K562 (cell line): ENCODE data around the gene LDB2. TPM values are rescaled to one million over a fixed set of nuclear protein-coding genes. Genes with fewer than 3 reads are reported as not detected.

ENCODE experiments used
- ATAC-seq: fragments of 200-7000 bp; cut with Tn5 transposase; 3 replicates; pipeline ENCODE4 v1.9.1; 2020; ENCODE audit warnings: moderate library complexity
- BruUV-seq: library from RNA; stranded (reverse); fragments of 400-500 nt; replicated peaks from 2 replicates; lab custom pipeline; 2021; lab: Mats Ljungman, UMichigan
- CTCF ChIA-PET: fragments of 300-600 bp; formaldehyde crosslinking; extraction: SDS; loops from one replicate; lab custom pipeline; 2021; ENCODE audit warnings: low intra/inter-chr PET ratio; lab: Yijun Ruan, JAX
- POLR2A ChIA-PET: fragments of 300-600, 350-650 bp; sonication (Branson Sonifier 250); formaldehyde crosslinking; extraction: SDS; loops from one replicate; lab custom pipeline; 2021; ENCODE audit warnings: antibody characterized with exemption, inconsistent platforms; lab: Yijun Ruan, JAX
- DNase-seq, 4 experiments: peaks; one replicate each; pipeline versions ENCODE4 v3.0.0 to v3.0.0-alpha.2; 2011 to 2018; ENCODE audit warnings: low spot score in 3 of 4, mixed read lengths in 3 of 4; ENCODE audit errors: extremely low read depth in 1 of 4
- FAIRE-seq: peaks from 2 replicates; lab custom pipeline; 2011; peaks lifted over from hg19 to GRCh38; lab: Jason Lieb, UNC
- H2AFZ ChIP-seq: 2 replicates; pipeline ENCODE4 v1.6.0; 2011; ENCODE audit warnings: low read depth, low read length, control low read depth, inconsistent platforms
- H3K27ac ChIP-seq: fragments of 200-600 bp; 3 replicates; pipeline ENCODE4 v1.8.0; 2011; ENCODE audit warnings: low read depth, mild to moderate bottlenecking, control low read depth, inconsistent platforms, low read length, moderate library complexity, mixed read lengths; ENCODE audit errors: extremely low read depth
- H3K27me3 ChIP-seq, 2 experiments: fragments of 300-600 bp in 1 of 2; 2 replicates in 1 of 2; 3 replicates in 1 of 2; pipeline versions ENCODE4 v1.6.0 to v1.8.0; 2011; ENCODE audit warnings: inconsistent platforms in 2 of 2, low read length in 2 of 2, mild to moderate bottlenecking in 1 of 2, mixed read lengths in 1 of 2, moderate library complexity in 1 of 2; ENCODE audit not compliant: control insufficient read depth in 2 of 2, insufficient read depth in 2 of 2
- H3K36me3 ChIP-seq: fragments of 300-600 bp; 3 replicates; pipeline ENCODE4 v1.8.0; 2011; ENCODE audit warnings: mild to moderate bottlenecking, low read length, inconsistent platforms; ENCODE audit not compliant: control insufficient read depth, insufficient read depth
- H3K4me1 ChIP-seq, 2 experiments: fragments of 200-600 bp in 1 of 2; replicated peaks in 1 of 2; 2 replicates in 1 of 2; 3 replicates in 1 of 2; pipeline versions ENCODE4 v1.5.1 to v1.8.0; 2011; ENCODE audit warnings: inconsistent platforms in 2 of 2, low read length in 2 of 2, mild to moderate bottlenecking in 1 of 2, mixed read lengths in 1 of 2, moderate library complexity in 1 of 2; ENCODE audit not compliant: control insufficient read depth in 2 of 2, insufficient read depth in 2 of 2
- H3K4me2 ChIP-seq: 2 replicates; pipeline ENCODE4 v1.6.1; 2011; ENCODE audit warnings: low read length, control low read depth, inconsistent platforms, mixed read lengths; ENCODE audit not compliant: insufficient read depth
- H3K4me3 ChIP-seq: fragments of 200-600 bp; sonication (generic), shearing (Covaris generic); 2 replicates; pipeline ENCODE4 v1.5.1; 2016; ENCODE audit warnings: control low read depth, inconsistent platforms
- H3K79me2 ChIP-seq: fragments of 200-600 bp; 3 replicates; pipeline ENCODE4 v1.8.0; 2011; ENCODE audit warnings: low read length, inconsistent platforms; ENCODE audit not compliant: control insufficient read depth, insufficient read depth
- H3K9ac ChIP-seq, 2 experiments: 2 replicates each; pipeline versions ENCODE4 v1.6.0 to v1.6.1; 2011; ENCODE audit warnings: low read depth in 2 of 2, low read length in 2 of 2, control low read depth in 1 of 2, inconsistent platforms in 1 of 2, mild to moderate bottlenecking in 1 of 2, mixed read lengths in 1 of 2; ENCODE audit not compliant: insufficient read depth in 1 of 2
- H3K9me1 ChIP-seq: one replicate; pipeline ENCODE4 v1.6.0; 2011; ENCODE audit warnings: inconsistent platforms, mild to moderate bottlenecking, low read length, moderate library complexity; ENCODE audit not compliant: control insufficient read depth, insufficient read depth
- H3K9me3 ChIP-seq: replicated peaks from 2 replicates; pipeline ENCODE4 v1.5.1; 2011; ENCODE audit warnings: low read depth, low read length, inconsistent platforms; ENCODE audit not compliant: control insufficient read depth, insufficient read depth
- H4K20me1 ChIP-seq: replicated peaks from 2 replicates; pipeline ENCODE4 v1.6.1; 2011; ENCODE audit warnings: low read length, inconsistent platforms, mixed read lengths; ENCODE audit not compliant: control insufficient read depth, insufficient read depth
- ATF2 ChIP-seq: sonication (generic); formaldehyde crosslinking; IDR thresholded peaks from 2 replicates; pipeline ENCODE4 v1.8.1; 2022; ENCODE audit warnings: missing genetic modification reagents
- BRCA1 ChIP-seq, 2 experiments: fragments of 450-650 bp in 1 of 2; sonication (generic) in 1 of 2; formaldehyde crosslinking in 1 of 2; IDR thresholded peaks; 2 replicates each; pipeline versions ENCODE4 v1.5.0 to v1.6.1; 2017 to 2020; ENCODE audit warnings: mild to moderate bottlenecking in 1 of 2, missing genetic modification reagents in 1 of 2
- DPF2 ChIP-seq: fragments of 450-650 bp; IDR thresholded peaks from 2 replicates; pipeline ENCODE4 v1.6.1; 2016
- HMGN3 ChIP-seq: IDR thresholded peaks from 2 replicates; pipeline ENCODE4 v1.6.1; 2011; ENCODE audit warnings: borderline replicate concordance, low read depth, mild to moderate bottlenecking, mixed read lengths, low read length; ENCODE audit not compliant: insufficient read length; ENCODE audit errors: extremely low read depth
- IRF9 ChIP-seq: fragments of 450-650 bp; IDR thresholded peaks from 2 replicates; pipeline ENCODE4 v1.6.1; 2016; ENCODE audit warnings: missing biosample characterization, missing genetic modification characterization
- LARP7 ChIP-seq: fragments of 450-650 bp; IDR thresholded peaks from 2 replicates; pipeline ENCODE4 v1.6.1; 2016
- MBD1 ChIP-seq: fragments of 250-450 bp; sonication (Bioruptor Pico); IDR thresholded peaks from 2 replicates; pipeline ENCODE4 v1.8.0; 2022; ENCODE audit warnings: inconsistent platforms
- MCM5 ChIP-seq: fragments of 450-650 bp; IDR thresholded peaks from 2 replicates; pipeline ENCODE4 v1.6.1; 2016; ENCODE audit warnings: low read depth
- NONO ChIP-seq, 2 experiments: fragments of 200-400 bp in 1 of 2; fragments of 450-650 bp in 1 of 2; formaldehyde crosslinking in 1 of 2; IDR thresholded peaks; 2 replicates each; pipeline ENCODE4 v1.6.1; 2017; ENCODE audit warnings: low read depth in 2 of 2, mild to moderate bottlenecking in 2 of 2, moderate library complexity in 2 of 2, low read length in 1 of 2
- SETDB1 ChIP-seq: IDR thresholded peaks from one replicate; pipeline ENCODE4 v1.6.1; 2012; ENCODE audit warnings: low read length, control low read depth, inconsistent platforms
- SRSF3 ChIP-seq: fragments of 200-400 bp; formaldehyde crosslinking; IDR thresholded peaks from 2 replicates; pipeline ENCODE4 v1.6.1; 2016; ENCODE audit warnings: mild to moderate bottlenecking, low read length, moderate library complexity; ENCODE audit not compliant: insufficient read depth
- TFE3 ChIP-seq: fragments of 450-650 bp; formaldehyde crosslinking; IDR thresholded peaks from 2 replicates; pipeline ENCODE4 v1.4.0; 2020; ENCODE audit warnings: mild to moderate bottlenecking, mixed read lengths
- ZBTB26 ChIP-seq: fragments of 450-650 bp; formaldehyde crosslinking; IDR thresholded peaks from 2 replicates; pipeline ENCODE4 v1.4.0; 2022; ENCODE audit warnings: missing genetic modification characterization
- ZNF175 ChIP-seq: fragments of 200-800 bp; sonication (Bioruptor generic); IDR thresholded peaks from 2 replicates; pipeline ENCODE4 v1.6.1; 2016; ENCODE audit warnings: low read depth, mild to moderate bottlenecking, missing genetic modification characterization, missing compliant biosample characterization
- ZNF511 ChIP-seq: sonication (generic); formaldehyde crosslinking; IDR thresholded peaks from 2 replicates; pipeline ENCODE4 v1.8.0; 2022; ENCODE audit warnings: mild to moderate bottlenecking, missing genetic modification reagents
- ZNF780A ChIP-seq: fragments of 250-450 bp; sonication (Bioruptor Pico); IDR thresholded peaks from 2 replicates; pipeline ENCODE4 v1.5.0; 2021; ENCODE audit warnings: mild to moderate bottlenecking
- WGBS: fragments of 100-300 bp; shearing (Covaris generic); methylation state at CpG from one replicate; pipeline ENCODE4 v1.1.6; 2016; ENCODE audit warnings: low coverage, mixed read lengths; ENCODE audit not compliant: insufficient coverage; ENCODE audit errors: missing lambda C conversion rate; 5-methylcytosine and 5-hydroxymethylcytosine counted together
- in situ Hi-C: fragments of 300-500 bp; cut with MboI; formaldehyde crosslinking; loops from 4 replicates; pipeline ENCODE4 v1.15.0; 2018; ENCODE audit warnings: inconsistent platforms, mixed read lengths
- intact Hi-C: fragments of 100-400 bp; cut with micrococcal nuclease; formaldehyde crosslinking; loops from 2 replicates; pipeline ENCODE4 v1.14.2; 2022
- polyA plus RNA-seq, 8 experiments: library from polyadenylated mRNA; depleted of rRNA in 4 of 8; stranded (reverse) in 5 of 8; unstranded in 3 of 8; fragments of >200 nt; fragmentation: Nextera tagmentation in 2 of 8; fragmentation: Illumina TruSeq in 1 of 8; extraction: Ambion mirVana in 2 of 8; extraction: Trizol in 1 of 8; gene quantifications; 2 replicates each; pipeline versions ENCODE4 v1.2.1 to v1.2.3, GENCODE V29; 2011 to 2014; ENCODE audit warnings: inconsistent platforms in 1 of 8, missing spikeins in 1 of 8
- total RNA-seq, 7 experiments: library from RNA; depleted of rRNA in 6 of 7; stranded (reverse); fragments of >200 nt in 6 of 7; fragmentation: Illumina TruSeq in 2 of 7; extraction: Trizol in 2 of 7; gene quantifications; 2 replicates each; pipeline versions ENCODE4 v1.2.1 to v1.2.3, GENCODE V29; 2011 to 2021; ENCODE audit warnings: low replicate concordance in 1 of 7

The LDB2 gene
- total and polyA plus RNA-seq, 9 of the 15 experiments (the other 6 are each of a cell fraction or from before 2014, with no cell fraction given) = 0.10 to 0.20 TPM; not detected in 7

GRCh38 chr4:16862697-16863096 is 35.7 kb downstream of the LDB2 start:
- intact Hi-C loops (no loop called here), in situ Hi-C loops (no loop called here)
- H2AFZ ChIP-seq = no peak overlapping the region
- H3K4me1 ChIP-seq = no peaks in the 10 kb centered on the region
- no peak overlapping the region for H3K4me2 ChIP-seq
- FAIRE-seq (no peak), DNase-seq (no peak), ATAC-seq (no peak)
- 2% methylated on average over 11 of the region's 11 CpGs for whole genome bisulfite sequencing
- no peak overlapping the region for H3K27ac ChIP-seq
- no peaks in the 10 kb centered on the region for H3K27me3 ChIP-seq
- H3K9me3 ChIP-seq = no peaks in the 10 kb centered on the region
- no peaks in the 10 kb centered on the region for H3K36me3 ChIP-seq
- H3K79me2 ChIP-seq = no peaks in the 10 kb centered on the region
- no peak overlapping the region for H3K9ac ChIP-seq
- no peaks in the 10 kb centered on the region for H4K20me1 ChIP-seq
- H3K4me3 ChIP-seq = no peak overlapping the region
- POLR2A ChIA-PET = no interaction called here
- H3K9me1 ChIP-seq = no peaks in the 10 kb centered on the region
- no TSS peak for BruUV-seq
- CTCF ChIA-PET = no interaction called here
- TF ChIP-seq ZBTB26 (CRISPR knock-in tag) = no peak
- no peak for TF ChIP-seq LARP7
- TF ChIP-seq IRF9 = no peak
- no peak for TF ChIP-seq ZNF511 (CRISPR knock-in tag)
- no peak for TF ChIP-seq ZNF175 (CRISPR knock-in tag)
- no peak for TF ChIP-seq BRCA1 (IDR thresholded peaks at IDR 0.05)
- no peak for TF ChIP-seq BRCA1 (CRISPR knock-in tag; IDR thresholded peaks at IDR 0.05)
- TF ChIP-seq NONO (IDR thresholded peaks at IDR 0.05; ENCODE audit: low read depth in 2 of 2, low read length in 1 of 2) = no peak
- no peak for TF ChIP-seq ATF2 (CRISPR knock-in tag)
- TF ChIP-seq SETDB1 = no peak
- TF ChIP-seq DPF2 = no peak
- TF ChIP-seq ZNF780A (CRISPR knock-in tag) = no peak
- TF ChIP-seq HMGN3 = no peak
- no peak for TF ChIP-seq TFE3
- TF ChIP-seq SRSF3 = no peak
- TF ChIP-seq MCM5 = no peak
- TF ChIP-seq MBD1 (CRISPR knock-in tag) = no peak
